Liver (tissue), 9 donors: ENCODE measurements around the gene CBFA2T3. TPM values are rescaled to one million over a fixed set of nuclear protein-coding genes. Genes with fewer than 3 reads are reported as not detected.

Experiments used
- DNase-seq: peaks from one replicate; pipeline ENCODE4 v3.0.0-alpha.2; 2017; ENCODE audit warnings: low spot score
- H3K27ac ChIP-seq, 2 donors: one replicate each; pipeline ENCODE4 v1.7.0; 2013; ENCODE audit warnings: inconsistent platforms in 2 of 2, low read length in 2 of 2, control low read depth in 1 of 2, low read depth in 1 of 2, mild to moderate bottlenecking in 1 of 2
- H3K27me3 ChIP-seq, 4 donors: one replicate each; pipeline versions ENCODE4 v1.6.1 to v1.7.0; 2013; ENCODE audit warnings: low read length in 3 of 4, inconsistent platforms in 1 of 4, mild to moderate bottlenecking in 1 of 4, moderate library complexity in 1 of 4; ENCODE audit not compliant: control insufficient read depth in 4 of 4, insufficient read depth in 4 of 4
- H3K36me3 ChIP-seq, 4 donors: one replicate each; pipeline versions ENCODE4 v1.6.1 to v1.7.0; 2013; ENCODE audit warnings: low read length in 3 of 4, mild to moderate bottlenecking in 3 of 4, low read depth in 1 of 4, moderate library complexity in 1 of 4; ENCODE audit not compliant: control insufficient read depth in 4 of 4, insufficient read depth in 3 of 4
- H3K4me1 ChIP-seq, 4 donors: one replicate each; pipeline versions ENCODE4 v1.6.1 to v1.7.0; 2013; ENCODE audit warnings: low read length in 3 of 4, mild to moderate bottlenecking in 3 of 4, moderate library complexity in 1 of 4; ENCODE audit not compliant: control insufficient read depth in 4 of 4, insufficient read depth in 4 of 4
- H3K4me3 ChIP-seq, 3 donors: one replicate each; pipeline versions ENCODE4 v1.6.1 to v1.7.0; 2013; ENCODE audit warnings: low read length in 3 of 3, control low read depth in 1 of 3, low read depth in 1 of 3, mild to moderate bottlenecking in 1 of 3
- H3K9ac ChIP-seq, 2 donors: one replicate each; pipeline ENCODE4 v1.7.0; 2013; ENCODE audit warnings: low read length in 2 of 2, mild to moderate bottlenecking in 2 of 2, moderate library complexity in 2 of 2, control low read depth in 1 of 2, low read depth in 1 of 2
- H3K9me3 ChIP-seq, 4 donors: one replicate each; pipeline versions ENCODE4 v1.6.1 to v1.7.0; 2013; ENCODE audit warnings: low read length in 3 of 4; ENCODE audit not compliant: control insufficient read depth in 4 of 4
- EGR1 ChIP-seq, 2 donors: IDR thresholded peaks; 2 replicates each; pipeline ENCODE4 v1.6.1; 2016 to 2018; ENCODE audit warnings: antibody characterized with exemption in 2 of 2, low read depth in 2 of 2
- FOXA1 ChIP-seq: IDR thresholded peaks from 2 replicates; pipeline ENCODE4 v1.6.1; 2016; ENCODE audit warnings: antibody characterized with exemption
- FOXA2 ChIP-seq: IDR thresholded peaks from 2 replicates; pipeline ENCODE4 v1.6.1; 2016; ENCODE audit warnings: antibody characterized with exemption
- GABPA ChIP-seq, 2 donors: IDR thresholded peaks in 1 of 2; conservative IDR thresholded peaks in 1 of 2; 2 replicates each; pipeline ENCODE4 v1.6.1; 2016; ENCODE audit warnings: antibody characterized with exemption in 2 of 2, mild to moderate bottlenecking in 1 of 2, moderate library complexity in 1 of 2
- HNF4A ChIP-seq, 2 donors: conservative IDR thresholded peaks; 2 replicates each; pipeline ENCODE4 v1.6.1; 2016; ENCODE audit warnings: antibody characterized with exemption in 2 of 2, mild to moderate bottlenecking in 2 of 2
- HNF4G ChIP-seq: IDR thresholded peaks from 2 replicates; pipeline ENCODE4 v1.6.1; 2016; ENCODE audit warnings: antibody characterized with exemption
- RAD21 ChIP-seq, 2 donors: IDR thresholded peaks; 2 replicates each; pipeline ENCODE4 v1.6.1; 2016; ENCODE audit warnings: antibody characterized with exemption in 2 of 2, mild to moderate bottlenecking in 2 of 2
- RXRA ChIP-seq, 2 donors: IDR thresholded peaks; 2 replicates each; pipeline ENCODE4 v1.6.1; 2017 to 2018; ENCODE audit warnings: antibody characterized with exemption in 2 of 2, mild to moderate bottlenecking in 1 of 2
- TAF1 ChIP-seq: conservative IDR thresholded peaks from 2 replicates; pipeline ENCODE4 v1.6.1; 2016; ENCODE audit warnings: antibody characterized with exemption, mild to moderate bottlenecking
- YY1 ChIP-seq: IDR thresholded peaks from 2 replicates; pipeline ENCODE4 v1.6.1; 2016; ENCODE audit warnings: antibody characterized with exemption, mild to moderate bottlenecking
- WGBS: extraction: QIAGEN DNeasy Blood & Tissue Kit; methylation state at CpG from one replicate; pipeline ENCODE4 v1.1.7; 2013; 5-methylcytosine and 5-hydroxymethylcytosine counted together
- polyA plus RNA-seq, 2 donors: library from polyadenylated mRNA; stranded (reverse) in 1 of 2; unstranded in 1 of 2; fragments of 200-250 nt in 1 of 2; fragments of >200 nt in 1 of 2; fragmentation: Nextera tagmentation in 1 of 2; extraction: Ambion mirVana in 1 of 2; gene quantifications; one replicate each; pipeline versions ENCODE4 v1.2.1 to v1.2.3, GENCODE V29; 2013 to 2015
- total RNA-seq, 2 donors: library from RNA; depleted of rRNA; stranded (reverse); fragments of >200 nt; gene quantifications; one replicate each; pipeline ENCODE4 v1.2.3, GENCODE V29; 2014
- TF ChIP-seq, protein P1 (sequence below): IDR thresholded peaks from 2 replicates; pipeline ENCODE4 v1.6.1; 2016; ENCODE audit warnings: antibody characterized with exemption, mild to moderate bottlenecking
- TF ChIP-seq, protein P2 (sequence below): fragments of 150-350 bp; IDR thresholded peaks from 2 replicates; pipeline ENCODE4 v1.5.1; 2017; ENCODE audit warnings: improper control_type of control experiment, low read depth, low read length; ENCODE audit not compliant: missing input control
- TF ChIP-seq, protein P3 (sequence below): IDR thresholded peaks from 2 replicates; pipeline ENCODE4 v1.6.1; 2016; ENCODE audit warnings: antibody characterized with exemption
- TF ChIP-seq, protein P4 (sequence below): IDR thresholded peaks from 2 replicates; pipeline ENCODE4 v1.6.1; 2016; ENCODE audit warnings: antibody characterized with exemption
- TF ChIP-seq, protein P5 (sequence below): IDR thresholded peaks from 2 replicates; pipeline ENCODE4 v1.6.1; 2016; ENCODE audit warnings: antibody characterized with exemption
- donor health status: healthy.
- donor health status: healthy.
- donor health status: healthy.
- donor health status: healthy.
- donor health status: healthy.

Gene CBFA2T3
- total and polyA plus RNA-seq, 4 donors: 1.4 to 4.5 (median 3.1) TPM

DNA sequence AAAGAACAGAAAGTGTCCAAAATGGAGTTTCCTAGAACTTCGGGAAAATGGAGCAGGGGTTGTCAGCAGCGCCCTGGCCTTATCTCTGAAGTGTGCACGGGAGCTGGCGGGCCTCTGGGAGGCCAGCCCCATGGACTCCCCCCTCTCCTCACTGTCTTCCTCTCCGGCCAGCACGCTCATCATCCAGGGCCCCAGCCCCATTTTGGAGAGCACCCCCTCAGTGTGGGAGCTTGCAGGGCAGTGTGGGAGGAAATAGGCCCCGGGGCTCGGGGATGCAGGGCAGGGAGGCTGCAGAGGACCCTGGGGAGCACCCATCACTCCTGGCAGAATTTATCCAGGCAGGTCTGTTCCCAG, 105.7 kb downstream of the CBFA2T3 start (continued):
- TF ChIP-seq EGR1 (IDR thresholded peaks at IDR 0.05; ENCODE audit: low read depth in 2 of 2) (no peak), RAD21 (IDR thresholded peaks at IDR 0.05) (no peak), HNF4A (conservative IDR thresholded peaks at IDR 0.05) (no peak), YY1 (no peak), RXRA (IDR thresholded peaks at IDR 0.05) (no peak)
- TF ChIP-seq, protein P1, sequence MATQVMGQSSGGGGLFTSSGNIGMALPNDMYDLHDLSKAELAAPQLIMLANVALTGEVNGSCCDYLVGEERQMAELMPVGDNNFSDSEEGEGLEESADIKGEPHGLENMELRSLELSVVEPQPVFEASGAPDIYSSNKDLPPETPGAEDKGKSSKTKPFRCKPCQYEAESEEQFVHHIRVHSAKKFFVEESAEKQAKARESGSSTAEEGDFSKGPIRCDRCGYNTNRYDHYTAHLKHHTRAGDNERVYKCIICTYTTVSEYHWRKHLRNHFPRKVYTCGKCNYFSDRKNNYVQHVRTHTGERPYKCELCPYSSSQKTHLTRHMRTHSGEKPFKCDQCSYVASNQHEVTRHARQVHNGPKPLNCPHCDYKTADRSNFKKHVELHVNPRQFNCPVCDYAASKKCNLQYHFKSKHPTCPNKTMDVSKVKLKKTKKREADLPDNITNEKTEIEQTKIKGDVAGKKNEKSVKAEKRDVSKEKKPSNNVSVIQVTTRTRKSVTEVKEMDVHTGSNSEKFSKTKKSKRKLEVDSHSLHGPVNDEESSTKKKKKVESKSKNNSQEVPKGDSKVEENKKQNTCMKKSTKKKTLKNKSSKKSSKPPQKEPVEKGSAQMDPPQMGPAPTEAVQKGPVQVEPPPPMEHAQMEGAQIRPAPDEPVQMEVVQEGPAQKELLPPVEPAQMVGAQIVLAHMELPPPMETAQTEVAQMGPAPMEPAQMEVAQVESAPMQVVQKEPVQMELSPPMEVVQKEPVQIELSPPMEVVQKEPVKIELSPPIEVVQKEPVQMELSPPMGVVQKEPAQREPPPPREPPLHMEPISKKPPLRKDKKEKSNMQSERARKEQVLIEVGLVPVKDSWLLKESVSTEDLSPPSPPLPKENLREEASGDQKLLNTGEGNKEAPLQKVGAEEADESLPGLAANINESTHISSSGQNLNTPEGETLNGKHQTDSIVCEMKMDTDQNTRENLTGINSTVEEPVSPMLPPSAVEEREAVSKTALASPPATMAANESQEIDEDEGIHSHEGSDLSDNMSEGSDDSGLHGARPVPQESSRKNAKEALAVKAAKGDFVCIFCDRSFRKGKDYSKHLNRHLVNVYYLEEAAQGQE: no peak

DNA sequence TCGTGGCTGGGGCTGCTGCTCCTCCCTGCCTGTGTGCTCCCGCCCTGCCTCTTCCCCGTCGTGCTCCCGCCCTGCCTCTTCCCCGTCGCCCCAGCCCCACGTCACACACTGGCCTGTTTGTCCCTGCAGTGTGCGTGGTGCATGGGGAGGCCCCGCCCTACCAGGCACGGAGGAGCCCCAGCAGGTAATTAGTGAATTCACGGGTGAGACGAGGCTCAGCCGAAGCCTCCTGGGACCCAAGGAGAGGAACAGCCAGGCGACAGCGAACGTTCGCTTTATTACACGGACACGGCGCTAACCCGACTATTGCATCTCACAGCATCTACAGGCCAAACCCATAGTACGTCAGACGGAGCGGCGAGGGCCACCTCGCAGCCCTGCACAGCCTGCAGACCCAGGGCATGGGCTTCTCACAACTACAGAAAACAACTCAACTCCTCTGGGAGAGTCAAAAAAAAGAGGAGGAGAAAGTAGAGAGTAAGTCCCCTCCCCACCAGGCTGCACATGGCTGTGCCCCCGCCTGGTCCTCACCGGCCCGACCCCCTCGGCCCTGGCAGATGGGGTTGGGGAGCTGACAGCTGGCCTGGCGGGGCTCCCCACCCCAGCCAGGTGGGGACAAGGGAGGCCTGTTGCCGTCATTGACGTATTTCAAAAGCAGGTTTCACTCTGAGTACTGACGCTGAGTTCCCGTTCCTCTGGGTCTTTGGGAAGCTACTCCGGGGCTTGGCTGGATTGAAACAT, 106.2 kb downstream of the CBFA2T3 start:
- H3K4me3 ChIP-seq: no peak overlapping the region
- DNase-seq: no peak
- H3K4me1 ChIP-seq: no peaks in the 10 kb centered on the region
- no peaks in the 10 kb centered on the region for H3K36me3 ChIP-seq
- no peak overlapping the region for H3K9ac ChIP-seq
- H3K27me3 ChIP-seq: no peaks in the 10 kb centered on the region
- TF ChIP-seq RAD21 (IDR thresholded peaks at IDR 0.05) (no peak), FOXA1 (no peak)
- TF ChIP-seq, protein P2, sequence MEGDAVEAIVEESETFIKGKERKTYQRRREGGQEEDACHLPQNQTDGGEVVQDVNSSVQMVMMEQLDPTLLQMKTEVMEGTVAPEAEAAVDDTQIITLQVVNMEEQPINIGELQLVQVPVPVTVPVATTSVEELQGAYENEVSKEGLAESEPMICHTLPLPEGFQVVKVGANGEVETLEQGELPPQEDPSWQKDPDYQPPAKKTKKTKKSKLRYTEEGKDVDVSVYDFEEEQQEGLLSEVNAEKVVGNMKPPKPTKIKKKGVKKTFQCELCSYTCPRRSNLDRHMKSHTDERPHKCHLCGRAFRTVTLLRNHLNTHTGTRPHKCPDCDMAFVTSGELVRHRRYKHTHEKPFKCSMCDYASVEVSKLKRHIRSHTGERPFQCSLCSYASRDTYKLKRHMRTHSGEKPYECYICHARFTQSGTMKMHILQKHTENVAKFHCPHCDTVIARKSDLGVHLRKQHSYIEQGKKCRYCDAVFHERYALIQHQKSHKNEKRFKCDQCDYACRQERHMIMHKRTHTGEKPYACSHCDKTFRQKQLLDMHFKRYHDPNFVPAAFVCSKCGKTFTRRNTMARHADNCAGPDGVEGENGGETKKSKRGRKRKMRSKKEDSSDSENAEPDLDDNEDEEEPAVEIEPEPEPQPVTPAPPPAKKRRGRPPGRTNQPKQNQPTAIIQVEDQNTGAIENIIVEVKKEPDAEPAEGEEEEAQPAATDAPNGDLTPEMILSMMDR: no peak
- TF ChIP-seq, protein P3, sequence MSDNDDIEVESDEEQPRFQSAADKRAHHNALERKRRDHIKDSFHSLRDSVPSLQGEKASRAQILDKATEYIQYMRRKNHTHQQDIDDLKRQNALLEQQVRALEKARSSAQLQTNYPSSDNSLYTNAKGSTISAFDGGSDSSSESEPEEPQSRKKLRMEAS: no peak
- TF ChIP-seq, protein P4, sequence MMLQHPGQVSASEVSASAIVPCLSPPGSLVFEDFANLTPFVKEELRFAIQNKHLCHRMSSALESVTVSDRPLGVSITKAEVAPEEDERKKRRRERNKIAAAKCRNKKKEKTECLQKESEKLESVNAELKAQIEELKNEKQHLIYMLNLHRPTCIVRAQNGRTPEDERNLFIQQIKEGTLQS: no peak
- no peaks in the 10 kb centered on the region for H3K9me3 ChIP-seq
- H3K27ac ChIP-seq: no peak overlapping the region
- 61% methylated on average over 37 of the region's 37 CpGs for WGBS

DNA sequence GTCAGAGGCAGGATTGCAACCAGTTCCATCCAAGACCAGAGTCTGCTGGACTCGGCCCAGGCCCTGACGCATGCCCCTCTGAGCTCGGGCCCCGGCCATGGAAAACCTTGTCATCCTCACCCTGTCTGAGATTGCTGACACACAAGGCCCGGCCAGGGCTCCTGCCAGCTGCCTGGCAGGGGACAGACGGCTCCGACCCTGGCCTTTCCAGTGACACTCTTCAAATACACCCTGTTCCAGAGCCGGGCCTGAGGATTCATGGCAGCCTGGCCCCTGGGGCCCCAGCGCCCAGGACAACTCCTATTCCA, 107.4 kb downstream of the CBFA2T3 start:
- Histone ChIP-seq H3K4me1 (no peaks in the 10 kb centered on the region), H3K9ac (no peak overlapping the region), H3K4me3 (no peak overlapping the region), H3K36me3 (no peaks in the 10 kb centered on the region), H3K27ac (no peak overlapping the region), H3K9me3 (no peaks in the 10 kb centered on the region), H3K27me3 (no peaks in the 10 kb centered on the region)
- 81% methylated on average over 9 of the region's 9 CpGs for WGBS
- DNase-seq: no peak
- no peak for TF ChIP-seq HNF4G
- TF ChIP-seq TAF1: no peak
- TF ChIP-seq FOXA2: no peak
- TF ChIP-seq, protein P5, sequence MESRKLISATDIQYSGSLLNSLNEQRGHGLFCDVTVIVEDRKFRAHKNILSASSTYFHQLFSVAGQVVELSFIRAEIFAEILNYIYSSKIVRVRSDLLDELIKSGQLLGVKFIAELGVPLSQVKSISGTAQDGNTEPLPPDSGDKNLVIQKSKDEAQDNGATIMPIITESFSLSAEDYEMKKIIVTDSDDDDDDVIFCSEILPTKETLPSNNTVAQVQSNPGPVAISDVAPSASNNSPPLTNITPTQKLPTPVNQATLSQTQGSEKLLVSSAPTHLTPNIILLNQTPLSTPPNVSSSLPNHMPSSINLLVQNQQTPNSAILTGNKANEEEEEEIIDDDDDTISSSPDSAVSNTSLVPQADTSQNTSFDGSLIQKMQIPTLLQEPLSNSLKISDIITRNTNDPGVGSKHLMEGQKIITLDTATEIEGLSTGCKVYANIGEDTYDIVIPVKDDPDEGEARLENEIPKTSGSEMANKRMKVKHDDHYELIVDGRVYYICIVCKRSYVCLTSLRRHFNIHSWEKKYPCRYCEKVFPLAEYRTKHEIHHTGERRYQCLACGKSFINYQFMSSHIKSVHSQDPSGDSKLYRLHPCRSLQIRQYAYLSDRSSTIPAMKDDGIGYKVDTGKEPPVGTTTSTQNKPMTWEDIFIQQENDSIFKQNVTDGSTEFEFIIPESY: no peak
- TF ChIP-seq GABPA (IDR thresholded peaks at IDR 0.05 in 1 of 2, conservative IDR thresholded peaks at IDR 0.05 in 1 of 2): no peak
- no peak for TF ChIP-seq YY1
- TF ChIP-seq, protein P2: no peak
- no peak for TF ChIP-seq FOXA1
- no peak for TF ChIP-seq RAD21 (IDR thresholded peaks at IDR 0.05)
- TF ChIP-seq, protein P3: no peak
